Measurements from ENCODE around the gene ZBTB1. TPM values are rescaled to one million over a fixed set of nuclear protein-coding genes. Genes with fewer than 3 reads are reported as not detected.

Gene ZBTB1, protein sequence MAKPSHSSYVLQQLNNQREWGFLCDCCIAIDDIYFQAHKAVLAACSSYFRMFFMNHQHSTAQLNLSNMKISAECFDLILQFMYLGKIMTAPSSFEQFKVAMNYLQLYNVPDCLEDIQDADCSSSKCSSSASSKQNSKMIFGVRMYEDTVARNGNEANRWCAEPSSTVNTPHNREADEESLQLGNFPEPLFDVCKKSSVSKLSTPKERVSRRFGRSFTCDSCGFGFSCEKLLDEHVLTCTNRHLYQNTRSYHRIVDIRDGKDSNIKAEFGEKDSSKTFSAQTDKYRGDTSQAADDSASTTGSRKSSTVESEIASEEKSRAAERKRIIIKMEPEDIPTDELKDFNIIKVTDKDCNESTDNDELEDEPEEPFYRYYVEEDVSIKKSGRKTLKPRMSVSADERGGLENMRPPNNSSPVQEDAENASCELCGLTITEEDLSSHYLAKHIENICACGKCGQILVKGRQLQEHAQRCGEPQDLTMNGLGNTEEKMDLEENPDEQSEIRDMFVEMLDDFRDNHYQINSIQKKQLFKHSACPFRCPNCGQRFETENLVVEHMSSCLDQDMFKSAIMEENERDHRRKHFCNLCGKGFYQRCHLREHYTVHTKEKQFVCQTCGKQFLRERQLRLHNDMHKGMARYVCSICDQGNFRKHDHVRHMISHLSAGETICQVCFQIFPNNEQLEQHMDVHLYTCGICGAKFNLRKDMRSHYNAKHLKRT
- total RNA-seq (2022) (28.1 and 29.4 TPM in 2 replicates), Bru-seq, nascent RNA (percentile 87 among the genes with signal in this experiment), BruChase-seq, experiment 1, labeled RNA remaining after a 6-hour chase (percentile 88 among the genes with signal in this experiment), BruChase-seq, experiment 2, labeled RNA remaining after a 2-hour chase (percentile 93 among the genes with signal in this experiment)
- long read RNA-seq, full-length matches to known transcripts = 1 of 23 reads
- long read RNA-seq, partial matches to known transcripts = 20 of 23 reads
- long read RNA-seq, other reads (novel, unspliced or antisense) = 2 of 23 reads

DNA sequence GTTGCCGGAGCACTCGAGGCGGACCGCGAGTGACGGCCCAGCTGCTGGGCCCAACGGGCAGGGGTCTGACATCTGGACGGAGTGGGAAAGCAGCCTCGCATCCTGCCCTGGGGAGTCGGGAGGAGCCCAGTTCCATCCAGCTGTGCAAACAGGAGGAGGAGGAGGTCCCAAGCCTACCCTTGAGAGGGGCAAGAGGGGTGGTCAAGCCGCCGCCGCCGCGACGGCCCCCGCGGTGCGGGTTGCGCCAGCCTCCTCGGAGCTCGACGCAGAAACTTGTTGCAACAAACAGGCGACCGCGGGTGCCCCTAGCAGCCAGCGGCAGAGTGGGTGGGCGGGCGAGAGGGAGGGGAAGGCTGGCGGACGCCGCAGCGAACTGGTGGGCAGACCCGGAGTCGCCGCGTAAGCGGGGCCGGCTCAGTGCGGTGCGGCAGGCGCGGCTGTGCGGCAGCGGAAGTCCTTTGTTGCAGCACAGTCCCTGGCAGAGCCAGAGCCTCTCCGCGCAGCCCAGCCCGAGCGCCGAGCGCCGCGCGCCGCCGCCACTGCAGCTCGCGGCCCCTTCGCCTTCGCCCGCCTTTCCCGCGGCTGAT lies at the start of gene ZBTB1:
Gene ZBTB1, plus strand, starts transcription at position 461 of the 587 bp plus-strand sequence. CDS start 16,735 bp downstream, outside the sequence.
- Mint-ChIP-seq H3K4me3 (ENCODE audit: low read depth, unreplicated experiment) (peak within 1 kb of the TSS; percentile 82), H3K4me1 (ENCODE audit: low read depth, unreplicated experiment) (peaks cover 33% of the 10 kb centered on the region), H3K27me3 (ENCODE audit: unreplicated experiment) (no peaks in the 10 kb centered on the region), H3K27ac (ENCODE audit: unreplicated experiment) (peak within 1 kb of the TSS; percentile 99), H3K9me3 (ENCODE audit: low read depth, unreplicated experiment) (no peaks in the 10 kb centered on the region), H3K36me3 (ENCODE audit: insufficient read depth, unreplicated experiment) (peaks cover 58% of the 10 kb centered on the region)
- peak; percentile 82 for DNase-seq
- intact Hi-C loops (cut with micrococcal nuclease; ENCODE audit: unreplicated experiment) = no loop called here
- TF ChIP-seq, protein P1, sequence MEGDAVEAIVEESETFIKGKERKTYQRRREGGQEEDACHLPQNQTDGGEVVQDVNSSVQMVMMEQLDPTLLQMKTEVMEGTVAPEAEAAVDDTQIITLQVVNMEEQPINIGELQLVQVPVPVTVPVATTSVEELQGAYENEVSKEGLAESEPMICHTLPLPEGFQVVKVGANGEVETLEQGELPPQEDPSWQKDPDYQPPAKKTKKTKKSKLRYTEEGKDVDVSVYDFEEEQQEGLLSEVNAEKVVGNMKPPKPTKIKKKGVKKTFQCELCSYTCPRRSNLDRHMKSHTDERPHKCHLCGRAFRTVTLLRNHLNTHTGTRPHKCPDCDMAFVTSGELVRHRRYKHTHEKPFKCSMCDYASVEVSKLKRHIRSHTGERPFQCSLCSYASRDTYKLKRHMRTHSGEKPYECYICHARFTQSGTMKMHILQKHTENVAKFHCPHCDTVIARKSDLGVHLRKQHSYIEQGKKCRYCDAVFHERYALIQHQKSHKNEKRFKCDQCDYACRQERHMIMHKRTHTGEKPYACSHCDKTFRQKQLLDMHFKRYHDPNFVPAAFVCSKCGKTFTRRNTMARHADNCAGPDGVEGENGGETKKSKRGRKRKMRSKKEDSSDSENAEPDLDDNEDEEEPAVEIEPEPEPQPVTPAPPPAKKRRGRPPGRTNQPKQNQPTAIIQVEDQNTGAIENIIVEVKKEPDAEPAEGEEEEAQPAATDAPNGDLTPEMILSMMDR (IDR thresholded peaks at IDR 0.05; ENCODE audit: unreplicated experiment) = no peak
- CTCF ChIA-PET = no interaction called here
- BruUV-seq (replicated peaks) = no TSS peak

DNA sequence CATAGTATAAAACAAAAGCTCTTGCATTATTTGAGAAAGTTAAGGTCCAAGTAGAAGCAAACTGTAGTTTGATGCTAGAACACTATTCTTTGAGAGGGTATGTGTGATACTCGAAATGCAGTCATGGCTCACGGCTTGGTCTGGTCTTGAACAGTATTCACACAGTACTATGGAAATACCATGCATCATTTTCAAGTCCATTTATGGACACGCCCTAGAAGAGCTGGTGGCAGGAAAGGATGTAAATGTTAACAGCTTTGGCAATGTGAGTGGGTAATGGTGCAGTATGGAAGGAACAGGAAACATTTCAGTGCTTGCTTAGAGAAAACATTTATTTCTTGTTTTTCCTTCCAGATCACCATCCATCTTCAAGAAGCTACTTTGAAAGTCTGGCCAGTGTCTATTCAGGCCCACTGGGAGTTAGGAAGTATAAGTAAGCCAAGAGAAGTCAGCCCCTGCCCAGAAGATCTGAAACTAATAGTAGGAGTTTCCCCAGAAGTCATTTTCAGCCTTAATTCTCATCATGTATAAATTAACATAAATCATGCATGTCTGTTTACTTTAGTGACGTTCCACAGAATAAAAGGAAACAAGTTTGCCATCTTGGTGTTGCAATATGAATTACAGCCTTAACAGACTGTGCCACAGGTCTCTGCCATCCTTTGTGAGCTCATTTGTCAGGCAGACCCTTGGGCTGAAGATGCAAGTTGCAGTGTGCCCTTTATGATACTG lies 45.0 kb upstream of the ZBTB1 start:
- intact Hi-C loops (cut with micrococcal nuclease; ENCODE audit: unreplicated experiment) = no loop called here
- H3K36me3 Mint-ChIP-seq (ENCODE audit: insufficient read depth, unreplicated experiment) = peaks cover 15% of the 10 kb centered on the region
- TF ChIP-seq, protein P1 (IDR thresholded peaks at IDR 0.05; ENCODE audit: unreplicated experiment) = no peak
- no peaks in the 10 kb centered on the region for H3K4me1 Mint-ChIP-seq (ENCODE audit: low read depth, unreplicated experiment)
- H3K4me3 Mint-ChIP-seq (ENCODE audit: low read depth, unreplicated experiment) = no peak overlapping the region
- CTCF ChIA-PET = no interaction called here
- H3K27me3 Mint-ChIP-seq (ENCODE audit: unreplicated experiment) = no peaks in the 10 kb centered on the region
- no peak for DNase-seq
- no peak overlapping the region for H3K27ac Mint-ChIP-seq (ENCODE audit: unreplicated experiment)
- BruUV-seq (replicated peaks) = no TSS peak
- no peaks in the 10 kb centered on the region for H3K9me3 Mint-ChIP-seq (ENCODE audit: low read depth, unreplicated experiment)

DNA sequence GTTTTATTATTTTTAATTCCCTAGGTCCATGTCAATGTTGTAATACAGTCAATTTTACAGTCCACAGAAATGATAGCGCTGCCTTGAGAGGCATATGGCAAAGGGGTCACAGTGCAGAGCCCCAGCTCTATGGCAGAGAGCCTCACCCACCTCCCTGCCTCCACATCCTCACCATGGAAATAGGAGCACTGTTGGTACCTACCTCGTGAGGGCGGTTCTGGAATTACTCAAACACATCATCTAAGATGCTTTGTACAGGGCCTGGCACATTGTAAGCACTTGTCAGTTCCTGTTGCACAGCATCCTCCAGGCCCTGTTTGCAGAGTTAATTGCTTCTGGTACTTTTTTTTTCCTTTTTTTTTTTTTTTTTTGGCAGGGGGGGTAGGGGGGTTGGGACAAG lies 43.3 kb upstream of the ZBTB1 start:
- Mint-ChIP-seq H3K27me3 (ENCODE audit: unreplicated experiment) (no peaks in the 10 kb centered on the region), H3K4me3 (ENCODE audit: low read depth, unreplicated experiment) (no peak overlapping the region), H3K4me1 (ENCODE audit: low read depth, unreplicated experiment) (no peaks in the 10 kb centered on the region), H3K9me3 (ENCODE audit: low read depth, unreplicated experiment) (no peaks in the 10 kb centered on the region), H3K27ac (ENCODE audit: unreplicated experiment) (no peak overlapping the region), H3K36me3 (ENCODE audit: insufficient read depth, unreplicated experiment) (peaks cover 31% of the 10 kb centered on the region)
- TF ChIP-seq, protein P1 (IDR thresholded peaks at IDR 0.05; ENCODE audit: unreplicated experiment) = no peak
- intact Hi-C loops (cut with micrococcal nuclease; ENCODE audit: unreplicated experiment) = no loop called here
- CTCF ChIA-PET = interaction anchor here (0.6 to 0.7 kb wide), 2 partner anchors 65 to 1376 kb away, joined by 3 to 4 read pairs; no protein-coding TSS in a partner anchor
- BruUV-seq (replicated peaks) = no TSS peak
- no peak for DNase-seq

Data from Calu3 (cell line).